Ovary (tissue), 9 donors: ENCODE data around the gene SETDB2. TPM values are rescaled to one million over a fixed set of nuclear protein-coding genes. Genes with fewer than 3 reads are reported as not detected.

ENCODE experiments used
- DNase-seq, 5 donors: peaks; one replicate each; pipeline ENCODE4 v3.0.0-alpha.2; 2019 to 2020
- H3K27ac ChIP-seq, 2 donors: fragments of 200-600 bp; one replicate each; pipeline versions ENCODE4 v1.5.1 to v1.8.0; 2019 to 2022
- H3K27me3 ChIP-seq: fragments of 200-600 bp; one replicate; pipeline ENCODE4 v1.8.0; 2022
- H3K36me3 ChIP-seq: fragments of 200-600 bp; sonication (generic); one replicate; pipeline ENCODE4 v1.5.1; 2019
- H3K4me1 ChIP-seq: one replicate; pipeline ENCODE4 v1.8.1; 2013; ENCODE audit warnings: mild to moderate bottlenecking, moderate library complexity; ENCODE audit not compliant: insufficient read depth
- H3K4me3 ChIP-seq: fragments of 200-600 bp; sonication (generic); one replicate; pipeline ENCODE4 v1.5.1; 2017
- H3K9me3 ChIP-seq, 2 donors: fragments of 200-600 bp in 1 of 2; sonication (generic) in 1 of 2; one replicate each; pipeline versions ENCODE4 v1.5.1 to v1.8.1; 2013 to 2019; ENCODE audit warnings: mild to moderate bottlenecking in 1 of 2, moderate library complexity in 1 of 2
- CTCF ChIP-seq, 3 donors: fragments of 450-650 bp in 2 of 3; fragments of 200-600 bp in 1 of 3; IDR thresholded peaks; one replicate each; pipeline versions ENCODE4 v1.5.1 to v1.8.0; 2016 to 2022; ENCODE audit warnings: antibody characterized with exemption in 3 of 3, mild to moderate bottlenecking in 1 of 3
- EP300 ChIP-seq: sonication (generic); formaldehyde crosslinking; IDR thresholded peaks from one replicate; pipeline ENCODE4 v1.6.1; 2017; ENCODE audit warnings: antibody characterized with exemption
- POLR2A ChIP-seq: fragments of 450-650 bp; IDR thresholded peaks from one replicate; pipeline ENCODE4 v1.6.1; 2017; ENCODE audit warnings: antibody characterized with exemption, mild to moderate bottlenecking, moderate library complexity
- WGBS, 3 donors: extraction: QIAGEN DNeasy Blood & Tissue Kit in 1 of 3; methylation state at CpG; one replicate each; pipeline versions ENCODE4 v1.1.5 to v1.1.7; 2013 to 2017; 5-methylcytosine and 5-hydroxymethylcytosine counted together
- intact Hi-C, 4 donors: fragments of 100-400 bp; cut with DNase I; formaldehyde crosslinking; loops; one replicate each; pipeline versions ENCODE4 v1.11.0 to v1.15.1; 2022 to 2023
- polyA plus RNA-seq, 2 donors: library from polyadenylated mRNA; stranded (reverse); fragments of 200-250 nt in 1 of 2; fragments of 350-450 nt in 1 of 2; fragmentation: Illumina TruSeq in 1 of 2; extraction: RNeasy Lipid Tissue Mini Kit (QIAGEN cat#74804) in 1 of 2; gene quantifications; one replicate each; pipeline ENCODE4 v1.2.3, GENCODE V29; 2013 to 2014
- total RNA-seq, 7 donors: library from RNA; depleted of rRNA in 2 of 7; stranded (reverse); fragments of >200 nt in 2 of 7; fragmentation: NEBNext Ultra II Directional in 3 of 7; extraction: Animal tissue kit (Norgen Biotek cat#: 25700) in 3 of 7; gene quantifications; one replicate each; pipeline versions ENCODE4 v1.1.0 to v1.2.4, GENCODE V29; 2016 to 2023
- donor health status: DM: no; HTN: no; CAD: no; lungs with moderate emphysema.
- donor health status: DM: no; HTN: no; CAD: no.
- donor health status: Bipolar disorder and iron deficiency.
- donor health status: DM: yes; HTN: yes; CAD: no.
- donor health status: DM: no; HTN: no; CAD: no.
- donor health status: DM: yes; HTN: yes; CAD: no.

The SETDB2 gene
- total and polyA plus RNA-seq, 9 donors = 6.6 to 21.6 (median 16.9) TPM

GRCh38 chr13:49521224-49521623 is 77.2 kb downstream of the SETDB2 start:
- no peak for TF ChIP-seq EP300
- TF ChIP-seq POLR2A = no peak
- no peak for TF ChIP-seq CTCF (IDR thresholded peaks at IDR 0.05)
- 61 to 70% (median 69%) methylated on average over 4 of the region's 4 CpGs for WGBS, 3 donors
- H3K36me3 ChIP-seq = no peaks in the 10 kb centered on the region
- no peak overlapping the region for H3K4me3 ChIP-seq
- no peaks in the 10 kb centered on the region for H3K27me3 ChIP-seq
- no peak for DNase-seq
- H3K27ac ChIP-seq = no peak overlapping the region
- intact Hi-C loops = no loop called here
- no peaks in the 10 kb centered on the region for H3K4me1 ChIP-seq
- H3K9me3 ChIP-seq = no peaks in the 10 kb centered on the region

- Histone ChIP-seq H3K36me3 (no peaks in the 10 kb centered on the region), H3K27me3 (no peaks in the 10 kb centered on the region), H3K27ac (no peak overlapping the region), H3K4me3 (no peak overlapping the region), H3K4me1 (no peaks in the 10 kb centered on the region), H3K9me3 (no peaks in the 10 kb centered on the region)
- no peak for DNase-seq
- intact Hi-C loops = no loop called here
- TF ChIP-seq EP300 (no peak), CTCF (IDR thresholded peaks at IDR 0.05) (no peak), POLR2A (no peak)
- 96 to 98% (median 97%) methylated on average over 5 of the region's 5 CpGs for WGBS, 3 donors
Measured at GRCh38 chr13:49524740-49525501, 80.8 kb downstream of the SETDB2 start.

- Histone ChIP-seq H3K27me3 (no peaks in the 10 kb centered on the region), H3K4me1 (no peaks in the 10 kb centered on the region), H3K27ac (no peak overlapping the region), H3K36me3 (no peaks in the 10 kb centered on the region), H3K4me3 (no peak overlapping the region), H3K9me3 (no peaks in the 10 kb centered on the region)
- no peak for DNase-seq
- WGBS, 3 donors = 59 to 71% (median 62%) methylated on average over 2 of the region's 2 CpGs
- TF ChIP-seq POLR2A = no peak
- TF ChIP-seq EP300 = no peak
- TF ChIP-seq CTCF (IDR thresholded peaks at IDR 0.05) = no peak
- intact Hi-C loops = no loop called here
Measured at GRCh38 chr13:49527123-49527522, 83.0 kb downstream of the SETDB2 start.

- H3K27ac ChIP-seq = no peak overlapping the region
- no peaks in the 10 kb centered on the region for H3K27me3 ChIP-seq
- H3K4me3 ChIP-seq = no peak overlapping the region
- H3K9me3 ChIP-seq = no peaks in the 10 kb centered on the region
- intact Hi-C loops = no loop called here
- DNase-seq = no peak
- H3K36me3 ChIP-seq = no peaks in the 10 kb centered on the region
- H3K4me1 ChIP-seq = no peaks in the 10 kb centered on the region
- WGBS, 3 donors = 58 to 78% (median 74%) methylated on average over 1 of the region's 1 CpG
- TF ChIP-seq EP300 (no peak), POLR2A (no peak), CTCF (IDR thresholded peaks at IDR 0.05) (no peak)
Measured at GRCh38 chr13:49528161-49528560, 84.1 kb downstream of the SETDB2 start.
